ENCODE results near the gene TBX21.

Gene TBX21

DNA sequence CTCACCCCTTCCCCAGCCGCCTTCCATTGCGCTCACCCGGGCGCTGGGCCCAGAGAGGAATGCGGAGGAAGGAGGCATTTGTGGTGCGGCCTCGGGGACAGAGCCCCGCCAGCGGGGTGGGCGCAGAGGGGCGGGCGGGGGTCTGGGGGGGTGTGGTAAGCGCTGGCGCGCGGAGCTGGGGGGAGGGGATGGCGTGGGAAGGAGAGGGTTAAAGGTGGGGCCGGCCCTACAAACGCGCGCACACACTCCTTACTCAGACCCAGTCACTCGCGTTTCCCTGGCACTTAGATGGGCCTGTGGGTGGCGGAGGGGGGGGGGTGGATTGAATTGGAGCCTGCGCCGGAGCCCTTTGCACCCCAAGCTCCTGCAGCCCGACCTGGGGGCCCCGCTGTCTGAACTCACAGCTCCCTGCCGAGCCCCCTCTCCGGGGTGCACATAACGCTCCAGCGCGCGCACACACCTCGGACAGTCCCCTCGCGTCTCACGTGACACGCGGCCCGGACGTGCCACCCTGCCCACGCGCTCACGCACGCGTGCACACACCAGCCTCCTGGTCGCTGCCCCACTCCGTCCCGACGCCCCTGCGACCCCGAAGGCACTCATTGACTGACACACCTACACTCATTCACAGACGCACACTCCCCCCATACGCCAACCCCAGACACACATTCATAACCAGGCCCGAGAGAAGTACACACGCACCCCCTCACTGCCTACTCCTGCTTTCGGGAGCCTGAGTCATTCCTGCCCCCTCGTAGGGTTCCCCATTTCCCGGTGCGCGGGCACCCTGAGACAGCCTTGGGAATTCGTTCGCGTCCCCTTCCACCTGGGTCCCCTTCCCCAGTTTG, 38.2 kb upstream of the TBX21 start:
- Mint-ChIP-seq H3K27ac (peak overlapping the region; percentile 94), H3K27me3 (no peaks in the 10 kb centered on the region), H3K4me1 (peaks cover 69% of the 10 kb centered on the region), H3K4me3 (peak overlapping the region; percentile 85), H3K36me3 (ENCODE audit: low read depth) (peaks cover 4% of the 10 kb centered on the region), H3K9me3 (no peaks in the 10 kb centered on the region)
- peak; percentile 66 for DNase-seq
- peak; percentile 53 for ATAC-seq

GRCh38 chr17:47695429-47696376, 37.3 kb upstream of the TBX21 start:
- no peak for ATAC-seq
- H3K27ac Mint-ChIP-seq: peak overlapping the region; percentile 94
- H3K27me3 Mint-ChIP-seq: no peaks in the 10 kb centered on the region

DNA sequence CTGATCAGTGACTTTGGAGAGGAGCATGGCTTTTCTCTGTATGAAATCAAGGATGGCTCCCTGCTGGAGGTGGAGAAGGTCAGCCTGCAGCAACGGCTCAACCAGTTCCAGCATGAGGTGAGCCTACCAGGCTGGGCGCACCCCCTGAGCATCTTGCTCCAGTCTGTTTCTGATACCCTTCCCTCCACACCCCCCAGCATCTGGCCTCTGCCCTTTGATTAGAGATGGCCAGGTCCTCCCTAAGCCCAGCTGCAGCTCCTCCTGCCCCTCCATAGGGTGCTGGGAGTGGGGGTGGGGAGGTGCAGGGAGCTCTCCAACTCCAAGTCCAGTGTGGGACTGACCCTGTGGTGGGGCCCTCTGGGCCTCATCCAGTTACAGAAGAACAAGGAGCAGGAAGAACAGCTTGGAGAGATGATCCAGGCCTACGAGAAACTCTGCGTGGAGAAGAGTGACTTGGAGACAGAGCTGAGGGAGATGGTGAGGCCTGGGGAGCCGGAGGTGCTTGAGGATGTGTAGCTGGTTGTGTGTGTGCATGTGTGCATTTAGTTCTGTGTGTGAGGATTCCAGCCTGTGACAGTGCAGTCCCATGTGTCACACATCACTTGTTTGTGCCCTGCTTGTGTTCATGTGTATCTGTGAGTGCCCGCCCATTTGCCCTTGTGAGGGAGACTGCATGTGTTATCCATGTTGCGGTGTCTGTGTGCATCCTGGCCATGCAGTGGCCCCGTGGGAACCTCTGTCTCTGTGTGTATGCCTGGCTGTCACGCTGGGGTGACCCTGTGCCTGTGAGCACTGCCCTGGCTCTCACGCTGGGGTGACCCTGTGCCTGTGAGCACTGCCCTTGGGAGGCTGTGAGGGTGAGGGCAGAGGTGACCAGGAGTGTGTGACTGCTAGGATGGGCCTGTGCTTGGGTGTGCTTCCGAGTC, 36.1 kb upstream of the TBX21 start:
- ATAC-seq (no peak), DNase-seq (no peak)
- peak overlapping the region; percentile 85 for H3K4me3 Mint-ChIP-seq
- H3K27me3 Mint-ChIP-seq: no peaks in the 10 kb centered on the region
- peak overlapping the region; percentile 73 for H3K27ac Mint-ChIP-seq
- H3K9me3 Mint-ChIP-seq: no peaks in the 10 kb centered on the region
- H3K36me3 Mint-ChIP-seq (ENCODE audit: low read depth): peaks cover 4% of the 10 kb centered on the region
- peaks cover 72% of the 10 kb centered on the region for H3K4me1 Mint-ChIP-seq

More at GRCh38 chr17:47695429-47696376, 37.3 kb upstream of the TBX21 start:
- Mint-ChIP-seq H3K9me3 (no peaks in the 10 kb centered on the region), H3K4me1 (peaks cover 66% of the 10 kb centered on the region), H3K36me3 (ENCODE audit: low read depth) (peaks cover 4% of the 10 kb centered on the region), H3K4me3 (peak overlapping the region; percentile 85)
- no peak for DNase-seq

DNA sequence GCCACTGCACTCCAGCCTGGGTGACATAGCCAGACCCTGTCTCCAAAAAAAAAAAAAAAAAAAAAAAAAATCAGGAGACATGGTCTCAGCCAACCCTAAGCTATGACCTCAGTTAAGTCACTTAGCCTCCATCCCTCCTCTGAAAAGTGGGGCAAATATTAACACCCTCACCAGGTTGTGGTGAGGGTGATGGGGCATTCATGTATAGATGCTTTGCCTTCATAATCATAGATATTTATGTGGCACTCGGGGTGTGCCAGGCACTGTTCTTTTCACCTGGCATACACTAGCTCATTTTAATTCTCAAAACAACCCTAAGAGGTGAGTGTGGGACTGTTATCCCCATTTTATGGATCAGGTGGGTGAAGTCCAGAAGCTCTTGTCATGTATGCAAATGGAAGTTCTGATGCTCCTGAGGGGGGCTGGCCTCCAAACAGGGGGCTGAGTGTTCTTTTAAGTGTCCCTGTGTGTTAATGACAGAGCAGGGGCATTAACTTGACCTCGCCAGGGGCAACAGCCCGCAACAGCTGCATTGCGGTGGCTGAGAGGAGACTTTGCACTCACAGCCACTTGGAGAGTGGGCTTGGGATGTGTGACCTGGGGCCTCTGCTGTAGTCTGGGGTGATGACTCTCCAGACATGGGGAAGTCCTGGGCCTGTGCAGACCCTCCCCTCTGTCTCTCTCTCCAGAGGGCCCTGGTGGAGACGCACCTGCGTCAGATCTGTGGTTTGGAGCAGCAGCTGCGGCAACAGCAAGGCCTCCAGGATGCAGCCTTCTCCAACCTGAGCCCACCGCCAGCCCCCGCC, 34.9 kb upstream of the TBX21 start:
- DNase-seq: no peak
- Mint-ChIP-seq H3K9me3 (no peaks in the 10 kb centered on the region), H3K27me3 (no peaks in the 10 kb centered on the region), H3K27ac (peak overlapping the region; percentile 60), H3K4me3 (no peak overlapping the region), H3K36me3 (ENCODE audit: low read depth) (peaks cover 4% of the 10 kb centered on the region), H3K4me1 (peaks cover 70% of the 10 kb centered on the region)
- no peak for ATAC-seq

DNA sequence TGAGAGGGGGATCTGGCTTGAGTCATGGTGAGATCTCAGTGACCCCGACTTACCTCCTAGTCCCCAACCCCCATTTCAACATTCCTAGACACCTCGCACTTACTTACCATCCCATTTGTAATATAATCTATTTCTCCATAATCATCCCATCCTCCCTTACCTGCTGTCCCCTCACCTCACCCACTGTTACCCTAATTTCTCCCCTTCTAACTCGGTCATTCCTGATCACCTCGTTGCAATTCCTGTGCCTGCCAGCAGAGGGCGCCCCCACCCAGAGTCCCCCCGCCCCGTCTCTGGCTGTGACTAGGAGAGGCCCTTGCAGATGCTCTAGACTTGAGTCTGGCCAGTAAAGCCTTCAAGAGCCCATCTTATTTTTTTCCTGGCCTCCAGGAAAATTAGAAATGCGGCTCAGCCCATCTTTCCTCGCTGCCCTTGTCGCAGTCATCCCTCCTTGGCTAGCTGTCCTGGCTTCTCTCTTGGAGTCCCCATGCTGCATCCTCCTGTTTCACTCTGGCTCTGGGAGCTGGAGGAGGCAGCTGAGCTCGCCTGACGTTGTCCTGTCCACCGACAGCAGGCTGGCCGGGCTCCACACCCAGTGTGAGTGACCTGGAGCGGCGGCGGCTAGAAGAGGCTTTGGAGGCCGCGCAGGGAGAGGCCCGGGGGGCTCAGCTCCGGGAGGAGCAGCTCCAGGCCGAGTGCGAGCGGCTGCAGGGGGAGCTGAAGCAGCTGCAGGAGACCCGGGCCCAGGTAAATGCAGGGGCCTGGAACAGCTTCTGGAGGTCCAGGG, 34.1 kb upstream of the TBX21 start:
- no peak overlapping the region for H3K27ac Mint-ChIP-seq
- H3K4me1 Mint-ChIP-seq: peaks cover 74% of the 10 kb centered on the region
- H3K4me3 Mint-ChIP-seq: peak overlapping the region; percentile 29

GRCh38 chr17:47699536-47699840, 33.5 kb upstream of the TBX21 start:
- H3K4me3 Mint-ChIP-seq: peak overlapping the region; percentile 3

More for the DNA sequence above, 34.1 kb upstream of the TBX21 start:
- ATAC-seq (peak; percentile 37), DNase-seq (peak; percentile 90)
- peaks cover 4% of the 10 kb centered on the region for H3K36me3 Mint-ChIP-seq (ENCODE audit: low read depth)
- no peaks in the 10 kb centered on the region for H3K27me3 Mint-ChIP-seq
- no peaks in the 10 kb centered on the region for H3K9me3 Mint-ChIP-seq

GRCh38 chr17:47700471-47701449, 32.3 kb upstream of the TBX21 start:
- H3K9me3 Mint-ChIP-seq: no peaks in the 10 kb centered on the region
- ATAC-seq (peak; percentile 30), DNase-seq (no peak)
- peak overlapping the region; percentile 90 for H3K27ac Mint-ChIP-seq
- H3K4me1 Mint-ChIP-seq: peaks cover 82% of the 10 kb centered on the region
- H3K36me3 Mint-ChIP-seq (ENCODE audit: low read depth): peaks cover 8% of the 10 kb centered on the region
- H3K27me3 Mint-ChIP-seq: no peaks in the 10 kb centered on the region
- H3K4me3 Mint-ChIP-seq: peak overlapping the region; percentile 57

More at GRCh38 chr17:47699536-47699840, 33.5 kb upstream of the TBX21 start:
- H3K27ac Mint-ChIP-seq: no peak overlapping the region
- H3K4me1 Mint-ChIP-seq: peaks cover 79% of the 10 kb centered on the region
- DNase-seq: no peak
- no peaks in the 10 kb centered on the region for H3K27me3 Mint-ChIP-seq
- ATAC-seq: no peak
- no peaks in the 10 kb centered on the region for H3K9me3 Mint-ChIP-seq
- peaks cover 4% of the 10 kb centered on the region for H3K36me3 Mint-ChIP-seq (ENCODE audit: low read depth)

- H3K36me3 Mint-ChIP-seq (ENCODE audit: low read depth): peaks cover 9% of the 10 kb centered on the region
- no peak for ATAC-seq
- peak overlapping the region; percentile 98 for H3K27ac Mint-ChIP-seq
- peaks cover 89% of the 10 kb centered on the region for H3K4me1 Mint-ChIP-seq
- no peaks in the 10 kb centered on the region for H3K27me3 Mint-ChIP-seq
- no peak for DNase-seq
- H3K4me3 Mint-ChIP-seq: peak overlapping the region; percentile 57
- no peaks in the 10 kb centered on the region for H3K9me3 Mint-ChIP-seq
Measured at GRCh38 chr17:47701608-47702007, 31.4 kb upstream of the TBX21 start.

DNA sequence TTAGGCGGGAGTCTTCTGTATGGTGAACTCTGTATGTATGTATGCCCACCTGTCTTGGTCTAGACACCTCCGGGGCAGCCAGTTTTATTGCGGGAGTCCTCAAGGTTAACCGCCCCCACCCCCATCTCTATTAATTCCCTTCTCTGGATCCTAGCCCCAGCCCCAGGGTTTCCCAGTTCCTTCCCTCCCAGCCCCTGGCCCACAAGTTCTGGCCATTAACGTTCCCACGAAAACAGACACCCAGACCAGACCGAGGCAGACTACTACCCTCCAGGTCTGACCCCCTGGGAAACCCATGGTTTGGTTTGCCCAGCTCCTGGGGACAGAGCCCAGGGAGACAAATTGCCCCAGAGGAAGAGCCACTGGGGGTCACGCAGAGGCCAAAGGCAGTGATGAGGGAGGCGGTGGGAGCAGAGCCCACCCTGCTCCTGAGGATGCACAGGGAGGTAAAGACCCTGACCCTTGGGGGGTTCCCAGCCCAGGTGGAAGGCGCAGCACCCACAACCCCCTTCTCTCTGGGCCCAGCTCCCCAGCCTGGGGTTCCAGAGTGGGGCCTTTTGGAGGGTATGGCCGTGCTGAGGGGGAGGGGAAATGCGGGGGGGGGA, 30.5 kb upstream of the TBX21 start:
- no peak for ATAC-seq
- H3K4me3 Mint-ChIP-seq: peak overlapping the region; percentile 10
- H3K36me3 Mint-ChIP-seq (ENCODE audit: low read depth): peaks cover 11% of the 10 kb centered on the region
- H3K9me3 Mint-ChIP-seq: no peaks in the 10 kb centered on the region
- no peak for DNase-seq
- H3K27me3 Mint-ChIP-seq: no peaks in the 10 kb centered on the region
- peak overlapping the region; percentile 98 for H3K27ac Mint-ChIP-seq
- peaks cover 89% of the 10 kb centered on the region for H3K4me1 Mint-ChIP-seq

GRCh38 chr17:47703191-47703591, 29.8 kb upstream of the TBX21 start:
- DNase-seq (peak; percentile 75), ATAC-seq (peak; percentile 29)
- no peaks in the 10 kb centered on the region for H3K27me3 Mint-ChIP-seq
- H3K27ac Mint-ChIP-seq: peak overlapping the region; percentile 98
- no peaks in the 10 kb centered on the region for H3K9me3 Mint-ChIP-seq
- H3K36me3 Mint-ChIP-seq (ENCODE audit: low read depth): peaks cover 8% of the 10 kb centered on the region
- peak overlapping the region; percentile 72 for H3K4me3 Mint-ChIP-seq
- peaks cover 88% of the 10 kb centered on the region for H3K4me1 Mint-ChIP-seq

GRCh38 chr17:47703671-47704070, 29.4 kb upstream of the TBX21 start:
- Mint-ChIP-seq H3K4me3 (peak overlapping the region; percentile 72), H3K27ac (peak overlapping the region; percentile 98), H3K36me3 (ENCODE audit: low read depth) (peaks cover 8% of the 10 kb centered on the region), H3K9me3 (no peaks in the 10 kb centered on the region), H3K4me1 (peaks cover 85% of the 10 kb centered on the region), H3K27me3 (no peaks in the 10 kb centered on the region)
- ATAC-seq (no peak), DNase-seq (peak; percentile 15)
